ENCODE data around the gene PLD2. TPM values are rescaled to one million over a fixed set of nuclear protein-coding genes. Genes with fewer than 3 reads are reported as not detected.

The PLD2 gene
- total RNA-seq, 4 donors from 2014 or later: 20.8 to 29.2 (median 24.3) TPM

- DNase-seq (ENCODE audit: low spot score) (no peak), ATAC-seq (ENCODE audit: low FRiP score) (no peak)
- no peak for TF ChIP-seq CTCF (IDR thresholded peaks at IDR 0.05)
Observed at GRCh38 chr17:4769628-4770027, 37.3 kb upstream of the PLD2 start.

- TF ChIP-seq CTCF (IDR thresholded peaks at IDR 0.05): no peak
- ATAC-seq (ENCODE audit: low FRiP score) (no peak), DNase-seq (ENCODE audit: low spot score) (no peak)
Observed at GRCh38 chr17:4771519-4772234, 35.3 kb upstream of the PLD2 start, which contains the start of gene TM4SF5. Gene TM4SF5 (plus strand): TSS chr17:4771886. CDS start chr17:4771923, 37 bp downstream.

GRCh38 chr17:4772235-4772613 lies 34.7 kb upstream of the PLD2 start:
- ATAC-seq (ENCODE audit: low FRiP score) (no peak), DNase-seq (ENCODE audit: low spot score) (no peak)
- no peak for TF ChIP-seq CTCF (IDR thresholded peaks at IDR 0.05)

- TF ChIP-seq CTCF (IDR thresholded peaks at IDR 0.05): no peak
- ATAC-seq (ENCODE audit: low FRiP score): no peak
- no peak for DNase-seq (ENCODE audit: low spot score)
Observed at GRCh38 chr17:4777969-4778760, 28.8 kb upstream of the PLD2 start.

GRCh38 chr17:4780325-4780955 lies 26.5 kb upstream of the PLD2 start:
- no peak for DNase-seq (ENCODE audit: low spot score)
- ATAC-seq (ENCODE audit: low FRiP score): no peak
- TF ChIP-seq CTCF (IDR thresholded peaks at IDR 0.05): no peak

- no peak for ATAC-seq (ENCODE audit: low FRiP score)
Observed at GRCh38 chr17:4782652-4783051, 24.3 kb upstream of the PLD2 start.

More at GRCh38 chr17:4782652-4783051, 24.3 kb upstream of the PLD2 start:
- no peak for DNase-seq (ENCODE audit: low spot score)
- TF ChIP-seq CTCF (IDR thresholded peaks at IDR 0.05): no peak

Measured in omental fat pad (tissue), 4 donors.